GM18520 (cell line): Measurements from ENCODE around the gene CCDC3.

Experiments
- ATAC-seq: cut with Tn5 transposase; IDR thresholded peaks from one replicate; pipeline ENCODE4 v1.9.1; 2021; ENCODE audit not compliant: unreplicated experiment

CCDC3 gene

DNA sequence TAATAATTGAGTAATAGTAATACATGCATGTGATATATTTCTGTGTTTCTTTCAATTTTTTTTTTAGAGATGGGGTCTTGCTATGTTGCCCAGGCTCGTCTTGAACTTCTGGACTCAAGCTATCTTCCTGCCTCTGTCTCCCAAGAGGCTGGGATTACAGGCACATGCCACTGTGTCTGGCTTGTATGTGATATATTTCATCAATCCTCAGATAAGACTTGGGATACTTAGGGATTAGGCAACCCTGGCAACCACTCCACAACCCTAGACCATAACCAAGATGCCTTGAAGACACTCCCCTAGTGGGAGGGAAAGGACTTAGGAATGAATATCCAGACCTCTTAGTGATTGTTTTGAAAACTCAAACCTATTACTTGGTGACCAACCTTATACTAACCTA is 154.8 kb downstream of the CCDC3 start:
- no peak for ATAC-seq
